ENCODE measurements around the gene OTX1.
A peak's percentile ranks its signal among the peaks of the same experiment; 100 is the strongest.
"Not testable (repeated sequence)": the region's sequence is repeated elsewhere in the genome, so short reads cannot be mapped to it uniquely, and the experiment has no call there.

Gene OTX1

GRCh38 chr2:63050334-63051041 lies at the start of gene OTX1:
OTX1 (plus strand) TSS chr2:63050830; CDS start chr2:63052991, 2,161 bp downstream.
- H3K4me3 ChIP-seq (ENCODE audit: low read depth, low read length), result peak within 1 kb of the TSS; percentile 57

GRCh38 chr2:63001576-63001975 lies 49.1 kb upstream of the OTX1 start:
- H3K4me3 ChIP-seq (ENCODE audit: low read depth, low read length), result no peak overlapping the region

- H3K4me3 ChIP-seq (ENCODE audit: low read depth, low read length), result no peak overlapping the region
Observed at GRCh38 chr2:63003351-63003750, 47.3 kb upstream of the OTX1 start.

- H3K4me3 ChIP-seq (ENCODE audit: low read depth, low read length), result no peak overlapping the region
Observed at GRCh38 chr2:63007813-63008458, 42.7 kb upstream of the OTX1 start.

GRCh38 chr2:63008838-63009237 lies 41.8 kb upstream of the OTX1 start:
- no peak overlapping the region for H3K4me3 ChIP-seq (ENCODE audit: low read depth, low read length)

- H3K4me3 ChIP-seq (ENCODE audit: low read depth, low read length), result no peak overlapping the region
Observed at GRCh38 chr2:63009490-63009889, 41.1 kb upstream of the OTX1 start.

GRCh38 chr2:63012541-63012940 lies 38.1 kb upstream of the OTX1 start:
- H3K4me3 ChIP-seq (ENCODE audit: low read depth, low read length), result no peak overlapping the region

- no peak overlapping the region for H3K4me3 ChIP-seq (ENCODE audit: low read depth, low read length)
Observed at GRCh38 chr2:63013438-63013837, 37.2 kb upstream of the OTX1 start.

- no peak overlapping the region for H3K4me3 ChIP-seq (ENCODE audit: low read depth, low read length)
Observed at GRCh38 chr2:63015389-63015788, 35.2 kb upstream of the OTX1 start.

GRCh38 chr2:63018439-63018838 lies 32.2 kb upstream of the OTX1 start:
- no peak overlapping the region for H3K4me3 ChIP-seq (ENCODE audit: low read depth, low read length)

- H3K4me3 ChIP-seq (ENCODE audit: low read depth, low read length), result not testable (repeated sequence)
Observed at GRCh38 chr2:63019686-63020085, 30.9 kb upstream of the OTX1 start.

GRCh38 chr2:63023444-63023843 lies 27.2 kb upstream of the OTX1 start:
- no peak overlapping the region for H3K4me3 ChIP-seq (ENCODE audit: low read depth, low read length)

- H3K4me3 ChIP-seq (ENCODE audit: low read depth, low read length), result no peak overlapping the region
Observed at GRCh38 chr2:63027220-63027619, 23.4 kb upstream of the OTX1 start.

GRCh38 chr2:63029058-63029457 lies 21.6 kb upstream of the OTX1 start:
- no peak overlapping the region for H3K4me3 ChIP-seq (ENCODE audit: low read depth, low read length)

- no peak overlapping the region for H3K4me3 ChIP-seq (ENCODE audit: low read depth, low read length)
Observed at GRCh38 chr2:63034526-63034925, 16.1 kb upstream of the OTX1 start.

GRCh38 chr2:63035169-63035568 lies 15.5 kb upstream of the OTX1 start:
- H3K4me3 ChIP-seq (ENCODE audit: low read depth, low read length), result no peak overlapping the region

GRCh38 chr2:63035660-63036059 lies 15.0 kb upstream of the OTX1 start:
- no peak overlapping the region for H3K4me3 ChIP-seq (ENCODE audit: low read depth, low read length)

GRCh38 chr2:63038034-63038433 lies 12.6 kb upstream of the OTX1 start:
- H3K4me3 ChIP-seq (ENCODE audit: low read depth, low read length), result no peak overlapping the region

- H3K4me3 ChIP-seq (ENCODE audit: low read depth, low read length), result no peak overlapping the region
Observed at GRCh38 chr2:63040586-63040985, 10.0 kb upstream of the OTX1 start.

- H3K4me3 ChIP-seq (ENCODE audit: low read depth, low read length), result no peak overlapping the region
Observed at GRCh38 chr2:63041592-63041991, 9.0 kb upstream of the OTX1 start.

GRCh38 chr2:63044362-63045327 lies 6.0 kb upstream of the OTX1 start:
- H3K4me3 ChIP-seq (ENCODE audit: low read depth, low read length), result peak overlapping the region; percentile 13

GRCh38 chr2:63046552-63046951 lies 4.1 kb upstream of the OTX1 start:
- H3K4me3 ChIP-seq (ENCODE audit: low read depth, low read length), result no peak overlapping the region
